Ectodermal cell (in vitro differentiated cells): Measurements from ENCODE around the gene ITGA7.

Experiments
- H3K27ac ChIP-seq: 2 replicates; pipeline ENCODE4 v1.7.0; 2013; ENCODE audit warnings: mild to moderate bottlenecking, low read depth, low read length; ENCODE audit not compliant: insufficient read depth, poor library complexity, severe bottlenecking
- H3K27me3 ChIP-seq: 2 replicates; pipeline ENCODE4 v1.7.0; 2013; ENCODE audit warnings: mild to moderate bottlenecking, low read length; ENCODE audit not compliant: insufficient read depth, control insufficient read depth, poor library complexity, severe bottlenecking
- H3K36me3 ChIP-seq: one replicate; pipeline ENCODE4 v1.7.0; 2013; ENCODE audit warnings: low read length; ENCODE audit not compliant: control insufficient read depth, insufficient read depth
- H3K4me1 ChIP-seq: one replicate; pipeline ENCODE4 v1.7.0; 2013; ENCODE audit warnings: low read length; ENCODE audit not compliant: control insufficient read depth, insufficient read depth
- H3K4me3 ChIP-seq: 2 replicates; pipeline ENCODE4 v1.7.0; 2013; ENCODE audit warnings: low read depth, low read length, control low read depth; ENCODE audit not compliant: insufficient read depth
- H3K9me3 ChIP-seq: 2 replicates; pipeline ENCODE4 v1.7.0; 2013; ENCODE audit warnings: mild to moderate bottlenecking, low read length, moderate library complexity; ENCODE audit not compliant: control insufficient read depth
- WGBS, 2 experiments: methylation state at CpG; one replicate each; pipeline ENCODE4 v1.1.7; 2013; ENCODE audit warnings: missing lambda C conversion rate in 2 of 2; 5-methylcytosine and 5-hydroxymethylcytosine counted together

The ITGA7 gene

DNA sequence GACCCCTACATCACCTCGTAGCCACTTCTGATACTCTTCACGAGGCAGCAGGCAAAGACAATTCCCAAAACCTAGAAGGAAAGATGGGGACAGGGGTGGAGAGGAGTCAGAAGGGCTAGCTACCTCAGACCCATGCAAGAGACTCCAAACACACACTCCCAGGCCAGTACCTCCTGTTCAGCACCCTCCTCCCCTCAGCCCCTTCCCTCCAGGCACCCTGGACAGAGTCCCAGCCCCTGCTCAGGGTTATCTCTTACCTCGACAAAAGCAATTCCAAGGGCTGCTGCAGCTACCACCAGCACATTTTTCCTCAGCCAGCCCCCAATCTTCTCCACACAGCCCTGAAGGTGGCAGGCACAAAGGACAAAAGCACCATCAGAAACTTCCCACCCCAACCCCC, 17.9 kb upstream of the ITGA7 start:
- Histone ChIP-seq H3K36me3 (peaks cover 11% of the 10 kb centered on the region), H3K4me1 (peaks cover 14% of the 10 kb centered on the region), H3K27me3 (no peaks in the 10 kb centered on the region), H3K27ac (no peak overlapping the region), H3K4me3 (no peak overlapping the region), H3K9me3 (no peaks in the 10 kb centered on the region)
- 74 to 92% methylated on average over 1 to 3 of the region's 3 CpGs for WGBS, 2 experiments

DNA sequence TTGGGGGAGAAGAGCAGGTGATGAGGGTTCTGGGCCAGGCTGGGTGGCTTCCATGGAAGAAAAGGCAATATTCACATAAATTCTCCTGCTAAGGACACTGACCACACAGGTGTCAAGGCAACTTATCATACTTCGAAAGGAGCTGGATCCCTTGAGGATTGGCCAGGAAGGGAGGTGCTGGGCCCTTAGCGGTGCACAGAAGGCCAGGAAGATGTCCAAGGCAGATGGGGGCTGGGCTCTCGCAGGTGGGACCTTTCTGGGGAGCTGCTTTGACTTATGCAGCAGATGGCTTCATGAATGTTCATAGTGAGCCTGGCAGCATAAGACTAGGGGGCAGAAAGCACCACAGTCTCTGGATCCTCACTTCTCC, 17.2 kb upstream of the ITGA7 start:
- no peak overlapping the region for H3K4me3 ChIP-seq
- H3K4me1 ChIP-seq, result peaks cover 8% of the 10 kb centered on the region
- no peaks in the 10 kb centered on the region for H3K9me3 ChIP-seq
- peaks cover 11% of the 10 kb centered on the region for H3K36me3 ChIP-seq
- no peak overlapping the region for H3K27ac ChIP-seq
- no peaks in the 10 kb centered on the region for H3K27me3 ChIP-seq
- 84 to 89% methylated on average over 3 of the region's 3 CpGs for WGBS, 2 experiments

DNA sequence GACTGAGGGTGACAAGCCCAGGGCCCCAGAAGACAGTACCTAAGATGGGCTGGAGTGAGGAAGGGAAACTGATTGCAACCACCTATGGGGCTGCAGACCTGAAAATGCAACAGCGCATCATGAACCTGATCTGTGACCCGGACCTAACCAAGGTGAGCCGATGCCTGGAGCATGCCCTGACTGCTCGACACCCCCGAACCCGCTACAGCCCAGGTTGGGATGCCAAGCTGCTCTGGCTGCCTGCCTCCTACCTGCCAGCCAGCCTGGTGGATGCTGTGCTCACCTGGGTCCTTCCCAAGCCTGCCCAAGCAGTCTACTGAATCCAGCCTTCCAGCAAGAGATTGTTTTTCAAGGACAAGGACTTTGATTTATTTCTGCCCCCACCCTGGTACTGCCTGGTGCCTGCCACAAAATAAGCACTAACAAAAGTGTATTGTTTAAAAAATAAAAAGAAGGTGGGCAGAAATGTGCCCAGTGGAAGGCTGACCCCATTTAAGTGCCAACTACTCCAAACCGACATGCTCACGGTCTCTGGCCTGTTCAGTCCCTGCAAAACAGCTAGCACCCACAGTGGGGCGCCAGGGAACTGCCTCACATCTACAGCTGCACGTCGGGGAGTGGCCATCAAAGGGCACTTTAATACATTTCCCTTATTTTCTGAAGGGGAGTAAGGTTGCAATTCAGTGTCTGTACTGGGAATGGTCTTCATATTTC, 16.7 kb upstream of the ITGA7 start:
- Histone ChIP-seq H3K4me1 (peaks cover 12% of the 10 kb centered on the region), H3K27me3 (no peaks in the 10 kb centered on the region), H3K9me3 (no peaks in the 10 kb centered on the region), H3K4me3 (no peak overlapping the region), H3K36me3 (peaks cover 11% of the 10 kb centered on the region), H3K27ac (no peak overlapping the region)
- WGBS, 2 experiments, result 66 to 72% methylated on average over 11 of the region's 11 CpGs

DNA sequence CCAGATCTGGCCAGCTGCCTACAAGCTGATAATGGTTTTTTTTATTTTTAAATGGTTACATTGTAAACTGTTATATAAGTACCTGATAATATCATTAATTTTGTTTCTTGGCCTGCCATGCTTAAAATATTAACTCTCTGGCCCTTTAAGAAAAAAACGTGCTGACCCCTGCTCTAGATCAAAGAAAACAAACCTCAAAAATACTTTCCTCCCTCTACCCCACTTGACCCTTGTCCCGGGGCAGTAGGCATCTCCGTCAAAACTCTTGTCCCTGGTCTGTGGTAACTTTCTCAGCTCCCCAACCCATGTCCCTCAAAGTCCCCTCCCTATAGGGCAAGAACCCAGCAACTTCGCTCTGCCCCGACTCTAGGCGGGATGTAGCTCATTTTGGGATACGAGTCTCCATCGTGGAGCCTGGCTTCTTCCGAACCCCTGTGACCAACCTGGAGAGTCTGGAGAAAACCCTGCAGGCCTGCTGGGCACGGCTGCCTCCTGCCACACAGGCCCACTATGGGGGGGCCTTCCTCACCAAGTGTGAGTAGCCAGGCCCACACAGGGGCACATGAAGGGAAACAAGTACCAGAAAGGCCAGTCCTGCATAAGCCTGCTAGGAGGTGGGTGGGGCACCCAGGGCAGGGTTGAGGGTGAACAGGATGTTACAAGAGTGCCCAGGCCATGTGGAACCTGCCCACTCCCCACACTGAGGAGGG, 16.0 kb upstream of the ITGA7 start:
- WGBS, 2 experiments, result 93 to 95% methylated on average over 10 of the region's 10 CpGs
- H3K9me3 ChIP-seq, result no peaks in the 10 kb centered on the region
- H3K27ac ChIP-seq, result no peak overlapping the region
- peaks cover 11% of the 10 kb centered on the region for H3K36me3 ChIP-seq
- H3K27me3 ChIP-seq, result no peaks in the 10 kb centered on the region
- peaks cover 18% of the 10 kb centered on the region for H3K4me1 ChIP-seq
- H3K4me3 ChIP-seq, result no peak overlapping the region

- peaks cover 11% of the 10 kb centered on the region for H3K36me3 ChIP-seq
- 92 to 94% methylated on average over 8 of the region's 8 CpGs for WGBS, 2 experiments
Observed at GRCh38 chr12:55722948-55723347, 15.2 kb upstream of the ITGA7 start.

GRCh38 chr12:55721601-55722213, 14.0 kb upstream of the ITGA7 start:
- WGBS, 2 experiments, result 89% methylated on average over 14 of the region's 14 CpGs
- H3K4me1 ChIP-seq, result peaks cover 30% of the 10 kb centered on the region
- no peak overlapping the region for H3K4me3 ChIP-seq
- no peaks in the 10 kb centered on the region for H3K27me3 ChIP-seq
- H3K36me3 ChIP-seq, result peaks cover 11% of the 10 kb centered on the region
- H3K9me3 ChIP-seq, result no peaks in the 10 kb centered on the region
- H3K27ac ChIP-seq, result no peak overlapping the region

More at GRCh38 chr12:55722948-55723347, 15.2 kb upstream of the ITGA7 start:
- Histone ChIP-seq H3K9me3 (no peaks in the 10 kb centered on the region), H3K27me3 (no peaks in the 10 kb centered on the region), H3K4me1 (peaks cover 25% of the 10 kb centered on the region), H3K27ac (no peak overlapping the region), H3K4me3 (no peak overlapping the region)

DNA sequence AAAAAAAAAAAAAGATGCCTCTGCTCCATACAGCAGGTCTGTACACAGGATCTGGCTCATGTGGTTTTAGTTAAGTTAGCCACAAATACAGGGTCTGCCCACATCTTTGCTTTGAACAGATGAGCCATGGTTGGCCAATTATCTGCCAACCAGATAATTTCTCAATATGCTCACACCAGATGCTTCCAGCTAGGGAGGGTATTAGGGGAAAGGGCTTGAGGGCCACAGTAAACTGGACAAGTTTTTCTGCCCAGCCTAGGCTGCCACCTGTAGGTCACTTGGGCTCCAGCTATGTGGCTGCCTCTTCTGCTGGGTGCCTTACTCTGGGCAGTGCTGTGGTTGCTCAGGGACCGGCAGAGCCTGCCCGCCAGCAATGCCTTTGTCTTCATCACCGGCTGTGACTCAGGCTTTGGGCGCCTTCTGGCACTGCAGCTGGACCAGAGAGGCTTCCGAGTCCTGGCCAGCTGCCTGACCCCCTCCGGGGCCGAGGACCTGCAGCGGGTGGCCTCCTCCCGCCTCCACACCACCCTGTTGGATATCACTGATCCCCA, 13.3 kb upstream of the ITGA7 start:
- Histone ChIP-seq H3K4me3 (no peak overlapping the region), H3K27ac (no peak overlapping the region)
- WGBS, 2 experiments, result 68 to 75% methylated on average over 9 of the region's 9 CpGs

DNA sequence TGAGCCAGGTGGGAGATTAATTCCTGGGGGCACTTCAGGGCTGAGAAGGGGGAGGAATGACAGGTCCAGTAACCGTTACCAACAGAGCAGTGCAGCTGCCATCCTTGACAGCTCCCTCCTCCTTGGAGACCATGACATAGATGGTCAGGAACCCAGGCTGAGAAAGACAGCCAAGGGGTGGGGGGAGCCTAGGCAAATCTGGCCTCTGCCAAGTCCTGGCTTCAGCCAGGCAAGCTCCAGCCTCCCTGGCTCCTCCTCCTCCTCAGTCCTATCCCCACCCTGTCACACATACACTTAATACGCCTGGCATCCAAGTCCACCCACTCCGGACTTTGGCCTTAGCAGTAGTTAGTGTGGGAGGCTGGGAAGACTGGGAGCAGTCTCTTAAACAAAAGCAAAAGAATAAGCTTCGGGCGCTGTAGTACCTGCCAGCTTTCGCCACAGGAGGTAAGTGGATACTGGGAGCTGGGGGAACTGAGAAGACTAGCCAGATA, 12.4 kb upstream of the ITGA7 start, which contains the start of gene RDH5:
TSS of gene RDH5 (plus strand) at position 323 of the 494 bp plus-strand sequence. CDS start 792 bp downstream, outside the sequence.
- H3K36me3 ChIP-seq, result peaks cover 5% of the 10 kb centered on the region
- H3K4me3 ChIP-seq, result no peak within 1 kb of the TSS
- peaks cover 33% of the 10 kb centered on the region for H3K4me1 ChIP-seq
- 88 to 92% methylated on average over 5 to 6 of the region's 6 CpGs for WGBS, 2 experiments
- H3K27me3 ChIP-seq, result no peaks in the 10 kb centered on the region
- no peaks in the 10 kb centered on the region for H3K9me3 ChIP-seq
- H3K27ac ChIP-seq, result no peak within 1 kb of the TSS

More for the DNA sequence above, 13.3 kb upstream of the ITGA7 start:
- Histone ChIP-seq H3K36me3 (peaks cover 7% of the 10 kb centered on the region), H3K4me1 (peaks cover 30% of the 10 kb centered on the region), H3K9me3 (no peaks in the 10 kb centered on the region), H3K27me3 (no peaks in the 10 kb centered on the region)

DNA sequence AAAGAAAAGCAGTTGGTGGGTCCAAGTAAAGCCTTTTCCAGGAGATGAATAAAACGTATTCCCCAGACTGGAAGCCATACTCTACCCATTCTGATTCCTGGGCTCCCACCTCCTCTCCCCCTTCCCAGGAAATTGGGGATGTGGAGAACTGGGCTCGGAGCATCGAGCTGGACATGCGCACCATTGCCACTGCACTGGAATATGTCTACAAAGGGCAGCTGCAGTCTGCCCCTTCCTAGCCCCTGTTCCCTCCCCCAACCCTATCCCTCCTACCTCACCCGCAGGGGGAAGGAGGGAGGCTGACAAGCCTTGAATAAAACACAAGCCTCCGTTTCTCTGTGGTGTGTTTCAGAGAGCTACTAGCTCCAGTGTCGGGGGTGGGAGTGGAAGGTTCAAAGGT, 11.7 kb upstream of the ITGA7 start:
- Histone ChIP-seq H3K9me3 (no peaks in the 10 kb centered on the region), H3K27me3 (no peaks in the 10 kb centered on the region), H3K4me1 (peaks cover 33% of the 10 kb centered on the region), H3K4me3 (no peak overlapping the region), H3K27ac (no peak overlapping the region), H3K36me3 (no peaks in the 10 kb centered on the region)
- 82 to 90% methylated on average over 5 to 7 of the region's 7 CpGs for WGBS, 2 experiments
